Measurements from ENCODE around the gene CST9L. TPM values are rescaled to one million over a fixed set of nuclear protein-coding genes. Genes with fewer than 3 reads are reported as not detected.

CST9L gene
- total and polyA plus RNA-seq, 2 of the 13 experiments (the other 11 are each of a cell fraction or from before 2014, with no cell fraction given), result 0.15 TPM; not detected in 1

Other genes with a start within 250 kb of the CST9L start
- gene NXT1, start 217.7 kb downstream of the CST9L start, total RNA-seq (2016; rRNA removed; fragmentation: Illumina TruSeq; extraction: Trizol), result 65.9 and 69.7 TPM in 2 replicates
- 35.6 and 40.8 TPM in 2 replicates for gene NXT1, start 217.7 kb downstream of the CST9L start, polyA plus RNA-seq (2011; rRNA removed)
- gene GZF1, start 206.3 kb downstream of the CST9L start, total RNA-seq (2016; rRNA removed; fragmentation: Illumina TruSeq; extraction: Trizol), result 26.0 and 26.4 TPM in 2 replicates
- 16.9 and 21.9 TPM in 2 replicates for gene GZF1, start 206.3 kb downstream of the CST9L start, polyA plus RNA-seq (2011; rRNA removed)
- 9.5 and 15.2 TPM in 2 replicates for gene NAPB, start 147.0 kb downstream of the CST9L start, total RNA-seq (2016; rRNA removed; fragmentation: Illumina TruSeq; extraction: Trizol)
- 16.1 and 16.3 TPM in 2 replicates for gene NAPB, start 147.0 kb downstream of the CST9L start, polyA plus RNA-seq (2011; rRNA removed)
- not detected in 2 replicates for gene CSTL1, start 128.8 kb downstream of the CST9L start, total RNA-seq (2016; rRNA removed; fragmentation: Illumina TruSeq; extraction: Trizol)
- not detected in 2 replicates for gene CSTL1, start 128.8 kb downstream of the CST9L start, polyA plus RNA-seq (2011; rRNA removed)
- not detected in 2 replicates for gene CST11, start 115.6 kb downstream of the CST9L start, total RNA-seq (2016; rRNA removed; fragmentation: Illumina TruSeq; extraction: Trizol)
- not detected in 2 replicates for gene CST11, start 115.6 kb downstream of the CST9L start, polyA plus RNA-seq (2011; rRNA removed)
- gene CST8, start 77.4 kb downstream of the CST9L start, total RNA-seq (2016; rRNA removed; fragmentation: Illumina TruSeq; extraction: Trizol), result not detected in 2 replicates
- gene CST8, start 77.4 kb downstream of the CST9L start, polyA plus RNA-seq (2011; rRNA removed), result not detected in 2 replicates
- 0.07 TPM in 1 of 2 replicates, not detected in the other for gene CST9, start 37.4 kb upstream of the CST9L start, total RNA-seq (2016; rRNA removed; fragmentation: Illumina TruSeq; extraction: Trizol)
- not detected in 2 replicates for gene CST9, start 37.4 kb upstream of the CST9L start, polyA plus RNA-seq (2011; rRNA removed)
- gene CST3, start 69.5 kb upstream of the CST9L start, total RNA-seq (2016; rRNA removed; fragmentation: Illumina TruSeq; extraction: Trizol), result 300 and 690 TPM in 2 replicates
- 1,005 and 1,077 TPM in 2 replicates for gene CST3, start 69.5 kb upstream of the CST9L start, polyA plus RNA-seq (2011; rRNA removed)
- not detected in 2 replicates for gene CST4, start 120.6 kb upstream of the CST9L start, total RNA-seq (2016; rRNA removed; fragmentation: Illumina TruSeq; extraction: Trizol)
- gene CST4, start 120.6 kb upstream of the CST9L start, polyA plus RNA-seq (2011; rRNA removed), result 0.16 TPM in 1 of 2 replicates, not detected in the other
- not detected in 2 replicates for gene CST1, start 182.5 kb upstream of the CST9L start, total RNA-seq (2016; rRNA removed; fragmentation: Illumina TruSeq; extraction: Trizol)
- 0.09 and 0.22 TPM in 2 replicates for gene CST1, start 182.5 kb upstream of the CST9L start, polyA plus RNA-seq (2011; rRNA removed)